A673 (cell line): Measurements from ENCODE around the gene LYPLA2. TPM values are rescaled to one million over a fixed set of nuclear protein-coding genes. Genes with fewer than 3 reads are reported as not detected.

ENCODE experiments used
- BruUV-seq: library from RNA; stranded (reverse); fragments of 400-500 nt; replicated peaks from 2 replicates; lab custom pipeline; 2021; lab: Mats Ljungman, UMichigan
- CTCF ChIA-PET: fragments of 300-600 bp; sonication (Branson Sonifier 250); formaldehyde crosslinking; loops from one replicate; lab custom pipeline; 2022; ENCODE audit warnings: antibody characterized with exemption; lab: Charles Lee
- POLR2A ChIA-PET: fragments of 300-600 bp; sonication (Branson Sonifier 250); formaldehyde crosslinking; loops from one replicate; lab custom pipeline; 2022; ENCODE audit warnings: antibody characterized with exemption; ENCODE audit not compliant: low non-redundant PET; lab: Charles Lee
- DNase-seq: peaks from one replicate; pipeline ENCODE4 v3.0.0-alpha.2; 2015; ENCODE audit warnings: low spot score
- H3K27ac ChIP-seq: fragments of 200-600 bp; sonication (generic); 2 replicates; pipeline ENCODE4 v1.5.1; 2016; ENCODE audit warnings: mixed run types, low read depth, mild to moderate bottlenecking, mixed read lengths, antibody characterized with exemption, low read length; ENCODE audit not compliant: poor library complexity, severe bottlenecking
- H3K27me3 ChIP-seq: fragments of 200-600 bp; sonication (generic); replicated peaks from 2 replicates; pipeline ENCODE4 v1.6.1; 2017; ENCODE audit warnings: mixed run types, low read depth, mild to moderate bottlenecking, mixed read lengths, antibody characterized with exemption, low read length; ENCODE audit not compliant: insufficient read depth, poor library complexity
- H3K36me3 ChIP-seq: fragments of 200-600 bp; sonication (generic); 2 replicates; pipeline ENCODE4 v1.6.1; 2016; ENCODE audit warnings: mixed run types, mild to moderate bottlenecking, mixed read lengths, antibody characterized with exemption, low read length; ENCODE audit not compliant: insufficient read depth, poor library complexity, severe bottlenecking
- H3K4me1 ChIP-seq: fragments of 200-600 bp; sonication (generic); 2 replicates; pipeline ENCODE4 v1.6.1; 2017; ENCODE audit warnings: mixed run types, mild to moderate bottlenecking, mixed read lengths, antibody characterized with exemption, low read length; ENCODE audit not compliant: insufficient read depth, poor library complexity, severe bottlenecking
- H3K4me3 ChIP-seq: fragments of 200-600 bp; sonication (generic); 2 replicates; pipeline ENCODE4 v1.5.1; 2016; ENCODE audit warnings: low read depth, mixed run types, mild to moderate bottlenecking, mixed read lengths, low read length; ENCODE audit not compliant: poor library complexity, severe bottlenecking
- H3K9me3 ChIP-seq: fragments of 200-600 bp; sonication (generic); 2 replicates; pipeline ENCODE4 v1.6.1; 2016; ENCODE audit warnings: mixed run types, low read depth, mild to moderate bottlenecking, mixed read lengths, antibody characterized with exemption, low read length; ENCODE audit not compliant: poor library complexity, severe bottlenecking
- EZH2 ChIP-seq: fragments of 200-600 bp; sonication (generic); IDR thresholded peaks from 2 replicates; pipeline ENCODE4 v1.6.1; 2017; ENCODE audit warnings: borderline replicate concordance, low read depth, mild to moderate bottlenecking, mixed read lengths, antibody characterized with exemption, low read length; ENCODE audit not compliant: poor library complexity, severe bottlenecking
- intact Hi-C: fragments of 100-400 bp; cut with micrococcal nuclease; formaldehyde crosslinking; loops from one replicate; pipeline ENCODE4 v1.10.0; 2022; ENCODE audit not compliant: unreplicated experiment
- total RNA-seq: library from RNA; stranded (reverse); gene quantifications from 2 replicates; pipeline ENCODE4 v1.2.3, GENCODE V29; 2021
- TF ChIP-seq, protein P1 (sequence below): fragments of 300-800, 200-600 bp; sonication (generic); conservative IDR thresholded peaks from 2 replicates; pipeline ENCODE4 v1.5.1; 2017; ENCODE audit warnings: low read depth, mild to moderate bottlenecking, antibody characterized with exemption, low read length, moderate library complexity, mixed read lengths

Gene LYPLA2
- total RNA-seq, 1 experiment from 2014 or later: 66.2 TPM

DNA sequence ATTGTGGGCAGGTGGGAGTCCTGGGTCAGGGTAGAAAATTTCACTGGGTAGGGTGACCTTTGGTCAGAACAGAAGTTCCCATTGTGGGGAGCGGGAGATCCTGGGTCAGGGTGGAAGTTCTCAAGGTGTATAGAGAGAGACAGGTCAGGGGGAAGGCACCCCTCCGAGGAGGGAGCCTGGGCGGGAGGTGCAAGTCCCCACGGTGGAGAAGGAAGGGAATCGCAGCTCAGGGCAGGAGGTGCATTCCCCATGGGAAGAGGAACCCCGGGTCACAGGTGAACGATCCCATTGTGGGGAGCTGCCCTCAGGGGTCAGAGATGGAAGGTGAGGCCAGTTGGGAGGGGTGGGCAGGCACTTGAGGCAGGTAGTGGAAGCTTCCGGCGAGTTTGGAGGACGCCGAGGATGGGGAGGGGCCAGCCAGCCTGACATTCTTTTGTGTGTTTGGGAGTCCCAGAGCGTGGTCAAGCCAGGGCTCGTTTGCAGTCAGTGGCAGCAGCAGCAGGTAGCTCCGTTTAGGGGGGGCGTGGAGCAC lies 637 bp downstream of the LYPLA2 start:
- H3K27me3 ChIP-seq: no peaks in the 10 kb centered on the region
- peaks cover 28% of the 10 kb centered on the region for H3K36me3 ChIP-seq
- H3K4me1 ChIP-seq: peaks cover 22% of the 10 kb centered on the region
- H3K27ac ChIP-seq: peak overlapping the region; percentile 59
- ChIA-PET POLR2A (no interaction called here), CTCF (interaction anchor here (0.8 kb wide), 1 partner anchor 20 kb away, joined by 3 read pairs; no protein-coding TSS in a partner anchor)
- H3K4me3 ChIP-seq: peak overlapping the region; percentile 86
- no TSS peak for BruUV-seq
- H3K9me3 ChIP-seq: no peaks in the 10 kb centered on the region
- DNase-seq: no peak
- intact Hi-C loops: no loop called here
- TF ChIP-seq, protein P1, sequence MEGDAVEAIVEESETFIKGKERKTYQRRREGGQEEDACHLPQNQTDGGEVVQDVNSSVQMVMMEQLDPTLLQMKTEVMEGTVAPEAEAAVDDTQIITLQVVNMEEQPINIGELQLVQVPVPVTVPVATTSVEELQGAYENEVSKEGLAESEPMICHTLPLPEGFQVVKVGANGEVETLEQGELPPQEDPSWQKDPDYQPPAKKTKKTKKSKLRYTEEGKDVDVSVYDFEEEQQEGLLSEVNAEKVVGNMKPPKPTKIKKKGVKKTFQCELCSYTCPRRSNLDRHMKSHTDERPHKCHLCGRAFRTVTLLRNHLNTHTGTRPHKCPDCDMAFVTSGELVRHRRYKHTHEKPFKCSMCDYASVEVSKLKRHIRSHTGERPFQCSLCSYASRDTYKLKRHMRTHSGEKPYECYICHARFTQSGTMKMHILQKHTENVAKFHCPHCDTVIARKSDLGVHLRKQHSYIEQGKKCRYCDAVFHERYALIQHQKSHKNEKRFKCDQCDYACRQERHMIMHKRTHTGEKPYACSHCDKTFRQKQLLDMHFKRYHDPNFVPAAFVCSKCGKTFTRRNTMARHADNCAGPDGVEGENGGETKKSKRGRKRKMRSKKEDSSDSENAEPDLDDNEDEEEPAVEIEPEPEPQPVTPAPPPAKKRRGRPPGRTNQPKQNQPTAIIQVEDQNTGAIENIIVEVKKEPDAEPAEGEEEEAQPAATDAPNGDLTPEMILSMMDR: no peak
- TF ChIP-seq EZH2: no peak

DNA sequence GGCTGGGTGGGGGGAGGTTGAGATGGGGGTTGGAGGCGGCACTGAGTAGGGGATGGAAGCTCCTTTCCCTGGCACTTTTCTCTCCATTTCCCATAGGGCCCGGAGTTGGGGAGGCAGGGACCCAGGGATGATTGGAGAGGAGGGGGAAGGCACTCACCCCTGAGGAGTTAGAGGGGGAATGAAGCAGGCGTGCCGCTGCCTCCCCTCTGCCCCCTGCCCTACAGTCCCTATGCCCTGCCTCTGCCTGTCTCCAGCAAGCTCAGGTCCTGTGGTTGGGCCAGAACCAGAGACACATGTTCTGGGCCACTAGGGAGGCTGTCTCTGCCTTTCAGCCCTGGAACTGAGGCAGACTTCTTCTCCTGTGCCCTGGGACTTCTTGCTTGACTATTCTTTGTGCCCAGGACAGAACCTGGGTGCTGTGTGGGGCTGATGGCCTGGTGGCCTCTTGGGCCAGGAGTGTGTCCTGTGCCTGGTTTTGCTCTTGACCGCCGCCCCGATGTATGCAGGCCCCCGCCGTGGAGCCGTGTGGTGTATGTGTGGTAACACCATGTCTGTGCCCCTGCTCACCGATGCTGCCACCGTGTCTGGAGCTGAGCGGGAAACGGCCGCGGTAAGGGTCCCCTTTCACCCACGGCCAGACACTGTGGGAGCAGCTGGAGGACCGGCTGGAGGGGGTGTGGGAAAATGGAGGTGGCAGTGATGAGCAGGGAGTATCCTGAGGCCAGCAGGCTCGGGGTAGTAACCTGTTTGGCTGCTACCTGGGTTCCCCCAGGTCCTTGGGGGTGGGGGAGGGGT lies 1.4 kb downstream of the LYPLA2 start:
- Histone ChIP-seq H3K36me3 (peaks cover 25% of the 10 kb centered on the region), H3K27me3 (no peaks in the 10 kb centered on the region), H3K4me1 (peaks cover 22% of the 10 kb centered on the region), H3K4me3 (peak overlapping the region; percentile 86), H3K9me3 (no peaks in the 10 kb centered on the region), H3K27ac (peak overlapping the region; percentile 59)
- CTCF ChIA-PET: interaction anchor here (0.8 kb wide), 1 partner anchor 20 kb away, joined by 3 read pairs; no protein-coding TSS in a partner anchor
- no peak for TF ChIP-seq EZH2
- TF ChIP-seq, protein P1: no peak
- POLR2A ChIA-PET: no interaction called here
- intact Hi-C loops: no loop called here
- no TSS peak for BruUV-seq
- no peak for DNase-seq

DNA sequence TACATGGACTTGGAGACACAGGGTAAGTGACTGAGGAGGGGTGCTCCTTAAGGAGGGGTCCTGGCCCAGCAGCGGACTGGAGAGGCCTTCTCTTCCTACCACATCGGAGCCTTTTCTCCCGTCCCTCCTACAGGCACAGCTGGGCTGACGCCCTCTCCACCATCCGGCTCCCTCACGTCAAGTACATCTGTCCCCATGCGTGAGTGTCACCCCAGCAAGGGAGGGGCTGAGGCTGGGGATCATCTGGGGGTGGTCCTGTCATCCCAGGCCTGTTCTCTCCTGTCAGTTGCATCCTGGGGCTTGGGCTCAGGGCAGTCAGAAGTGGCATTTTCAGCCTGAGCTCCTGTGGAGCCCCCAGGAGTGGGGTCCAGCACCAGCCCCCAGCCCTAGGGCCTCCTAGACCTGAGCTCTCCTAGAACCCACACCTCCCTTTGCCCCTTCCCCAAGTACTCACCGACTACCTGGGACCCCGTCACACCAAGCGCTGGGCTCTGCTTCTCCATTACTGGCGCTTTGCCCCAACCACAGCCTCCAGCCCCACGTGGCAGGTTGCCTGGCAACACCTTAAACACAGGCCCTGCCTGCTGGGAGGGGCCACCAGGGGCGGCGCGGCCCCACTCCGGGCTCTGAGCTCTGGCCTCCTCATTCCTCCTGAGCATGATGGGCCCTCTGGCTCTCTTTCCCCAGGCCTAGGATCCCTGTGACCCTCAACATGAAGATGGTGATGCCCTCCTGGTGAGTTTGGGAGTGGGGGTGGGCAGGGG lies 2.3 kb downstream of the LYPLA2 start:
- POLR2A ChIA-PET: no interaction called here

More for the DNA sequence above, 2.3 kb downstream of the LYPLA2 start:
- TF ChIP-seq, protein P1: no peak
- H3K9me3 ChIP-seq: no peaks in the 10 kb centered on the region
- peak overlapping the region; percentile 58 for H3K27ac ChIP-seq
- DNase-seq: peak; percentile 73
- BruUV-seq: no TSS peak
- H3K4me1 ChIP-seq: peaks cover 22% of the 10 kb centered on the region
- peaks cover 27% of the 10 kb centered on the region for H3K36me3 ChIP-seq
- intact Hi-C loops: no loop called here
- peak overlapping the region; percentile 19 for H3K4me3 ChIP-seq
- CTCF ChIA-PET: no interaction called here
- no peaks in the 10 kb centered on the region for H3K27me3 ChIP-seq
